SU-DHL-6 (cell line): ENCODE results near the gene CRB2.

Experiments
- CTCF ChIP-seq: fragments of 200-600 bp; sonication (generic); IDR thresholded peaks from one replicate; pipeline ENCODE4 v1.5.1; 2017; ENCODE audit warnings: antibody characterized with exemption, mild to moderate bottlenecking, low read length, moderate library complexity; ENCODE audit not compliant: insufficient read depth, poor library complexity, severe bottlenecking
- EZH2phosphoT487 ChIP-seq: fragments of 200-600 bp; sonication (generic), shearing (Covaris generic); conservative IDR thresholded peaks from 2 replicates; pipeline ENCODE4 v1.6.1; 2018; ENCODE audit warnings: mild to moderate bottlenecking, antibody characterized with exemption, low read length, moderate library complexity, mixed read lengths

GRCh38 chr9:123343443-123344191 lies 12.4 kb upstream of the CRB2 start:
- TF ChIP-seq CTCF (no peak), EZH2phosphoT487 (no peak)
